Hematopoietic multipotent progenitor cell treated with erythropoietin and hydrocortisone succinate and interleukin-3 and kit ligand, for 4 days (in vitro differentiated cells): ENCODE measurements around the gene FRYL.
"Not testable (repeated sequence)": the region's sequence is repeated elsewhere in the genome, so short reads cannot be mapped to it uniquely, and the experiment has no call there.

ENCODE experiments used
- DNase-seq: peaks from one replicate; pipeline ENCODE4 v3.0.0-alpha.2; 2015

Gene FRYL

GRCh38 chr4:48742412-48742811 lies 37.7 kb downstream of the FRYL start:
- no peak for DNase-seq

GRCh38 chr4:48739560-48740019 lies 40.5 kb downstream of the FRYL start:
- DNase-seq, result peak; percentile 82

- DNase-seq, result no peak
Measured at GRCh38 chr4:48738856-48739255, 41.2 kb downstream of the FRYL start.

DNA sequence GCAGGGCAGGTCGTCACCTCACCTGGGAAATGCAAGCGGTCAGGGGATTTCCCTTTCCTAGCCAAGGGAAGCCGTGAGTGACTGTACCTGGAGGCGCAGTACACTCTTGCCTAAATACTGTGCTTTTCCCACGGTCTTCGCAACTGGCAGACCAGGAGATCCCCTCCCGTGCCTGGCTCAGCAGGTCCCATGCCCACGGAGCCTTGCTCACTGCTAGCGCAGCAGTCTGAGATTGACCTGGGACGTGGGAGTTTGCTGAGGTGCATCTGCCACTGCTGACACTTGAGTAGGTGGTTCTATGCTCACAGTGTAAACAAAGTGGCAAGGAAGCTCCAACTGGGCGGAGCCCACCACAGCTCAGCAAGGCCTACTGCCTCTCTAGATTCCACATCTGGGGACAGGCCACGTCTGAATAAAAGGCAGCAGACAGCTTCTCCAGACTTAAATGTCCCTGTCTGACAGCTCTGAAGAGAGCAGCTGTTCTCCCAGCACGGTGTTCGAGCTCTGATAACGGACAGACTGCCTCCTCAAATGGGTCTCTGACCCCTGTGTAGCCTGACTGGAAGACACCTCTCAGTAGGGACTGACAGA lies 51.1 kb downstream of the FRYL start:
- DNase-seq, result peak; percentile 61

- peak; percentile 22 for DNase-seq
Measured at GRCh38 chr4:48727666-48728459, 52.2 kb downstream of the FRYL start.

DNA sequence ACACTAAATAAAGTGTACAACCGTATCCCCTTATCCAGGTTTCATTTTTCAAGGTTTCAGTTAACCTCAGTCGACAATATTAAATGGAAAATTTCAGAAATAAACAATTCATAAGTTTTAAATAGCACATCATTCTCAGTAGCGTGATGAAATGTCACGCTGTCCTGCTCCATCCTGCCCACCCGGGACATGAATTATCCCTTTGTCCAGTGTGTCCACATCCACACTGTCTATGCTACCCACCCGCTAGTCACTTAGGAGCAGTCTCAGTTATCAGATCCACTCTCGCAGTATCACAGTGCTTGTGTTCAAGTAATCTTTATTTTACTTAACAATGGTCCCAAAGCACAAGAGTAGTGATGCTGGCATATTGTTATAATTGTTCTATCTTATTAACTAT lies 54.7 kb downstream of the FRYL start:
- DNase-seq, result no peak

DNA sequence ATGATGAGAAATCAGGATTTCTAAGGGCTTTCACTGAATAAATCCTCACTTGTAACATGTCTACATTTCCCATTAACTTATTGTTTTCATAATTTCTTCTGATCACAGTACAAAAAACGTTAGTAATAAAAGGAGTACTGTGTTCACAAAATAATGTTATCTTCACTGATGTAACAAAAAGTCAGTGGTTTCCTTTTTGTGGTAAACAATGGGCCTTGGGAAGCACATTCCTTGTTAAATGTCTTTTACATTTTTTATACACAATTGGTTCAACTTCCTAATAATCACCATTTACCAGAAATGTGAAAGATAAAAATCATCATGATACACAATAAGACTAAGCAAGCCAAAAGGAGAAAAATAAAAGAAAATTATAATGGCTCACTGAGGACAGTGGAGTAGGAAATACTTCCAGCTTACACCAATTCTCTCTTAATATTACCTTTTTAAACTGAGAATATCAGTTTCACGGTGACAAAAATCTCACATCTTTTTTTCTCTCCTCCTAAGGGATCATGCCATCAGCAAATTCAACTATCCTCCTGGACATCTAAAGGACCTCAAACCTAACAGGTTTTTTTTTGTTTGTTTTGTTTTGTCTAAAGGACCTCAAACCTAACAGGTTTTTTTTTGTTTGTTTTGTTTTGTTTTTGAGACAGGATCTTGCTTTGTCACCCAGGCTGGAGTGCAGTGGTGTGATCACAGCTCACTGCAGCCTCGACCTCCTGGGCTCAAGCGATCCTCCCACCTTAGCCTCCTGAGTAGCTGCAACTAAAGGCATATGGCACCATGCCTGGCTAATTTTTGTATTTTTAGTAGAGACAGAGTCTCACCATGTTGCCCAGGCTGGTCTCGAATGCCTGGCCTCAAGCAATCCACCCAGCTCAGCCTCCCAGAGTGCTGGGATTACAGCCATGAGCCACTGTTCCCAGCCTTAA lies 57.3 kb downstream of the FRYL start:
- peak; percentile 28 for DNase-seq

DNA sequence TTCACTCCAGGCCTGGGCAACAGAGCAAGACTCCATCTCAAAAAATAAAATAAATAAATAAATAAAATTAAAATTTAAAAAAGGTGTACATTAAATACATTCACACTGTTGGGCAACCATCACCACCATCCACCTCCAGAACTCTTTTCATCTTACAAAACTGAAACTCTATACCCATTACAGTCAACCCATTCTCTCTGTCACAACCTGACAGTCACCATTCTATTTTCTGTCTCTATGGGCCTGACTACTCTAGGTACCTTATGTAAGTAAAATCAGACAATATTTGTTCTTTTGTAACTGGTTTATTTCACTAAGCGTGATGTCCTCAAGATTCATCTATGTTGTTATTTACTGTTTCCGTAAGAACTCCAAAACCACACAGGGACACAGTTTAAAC lies 59.6 kb downstream of the FRYL start:
- no peak for DNase-seq

- no peak for DNase-seq
Measured at GRCh38 chr4:48718818-48719465, 61.1 kb downstream of the FRYL start.

GRCh38 chr4:48716285-48716684 lies 63.8 kb downstream of the FRYL start:
- not testable (repeated sequence) for DNase-seq

GRCh38 chr4:48710446-48711209 lies 69.5 kb downstream of the FRYL start:
- DNase-seq, result no peak

GRCh38 chr4:48709901-48710300 lies 70.2 kb downstream of the FRYL start:
- DNase-seq, result no peak

- no peak for DNase-seq
Measured at GRCh38 chr4:48708610-48709009, 71.5 kb downstream of the FRYL start.

- no peak for DNase-seq
Measured at GRCh38 chr4:48706736-48707135, 73.3 kb downstream of the FRYL start.

GRCh38 chr4:48705609-48706008 lies 74.5 kb downstream of the FRYL start:
- no peak for DNase-seq

GRCh38 chr4:48704091-48704802 lies 75.8 kb downstream of the FRYL start:
- DNase-seq, result no peak

DNA sequence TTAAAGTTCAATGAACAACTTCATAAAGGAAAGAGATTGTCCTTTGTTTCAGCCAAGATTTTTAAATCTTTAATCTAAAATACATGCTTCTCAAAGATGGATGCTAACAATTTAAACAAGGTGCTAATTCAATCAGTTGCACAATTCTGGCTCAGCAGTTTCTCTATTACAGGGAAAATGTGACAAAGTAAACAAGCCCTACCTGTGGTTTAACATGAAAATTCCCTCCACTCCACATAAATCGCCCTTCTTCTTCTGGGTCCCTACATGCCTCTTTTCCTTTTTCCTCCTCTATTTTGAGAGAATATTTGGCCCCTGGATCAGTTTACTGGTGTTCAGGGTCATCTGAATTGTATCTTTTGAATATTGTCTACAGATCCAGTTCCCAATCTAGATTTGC lies 80.6 kb downstream of the FRYL start:
- DNase-seq, result no peak

DNA sequence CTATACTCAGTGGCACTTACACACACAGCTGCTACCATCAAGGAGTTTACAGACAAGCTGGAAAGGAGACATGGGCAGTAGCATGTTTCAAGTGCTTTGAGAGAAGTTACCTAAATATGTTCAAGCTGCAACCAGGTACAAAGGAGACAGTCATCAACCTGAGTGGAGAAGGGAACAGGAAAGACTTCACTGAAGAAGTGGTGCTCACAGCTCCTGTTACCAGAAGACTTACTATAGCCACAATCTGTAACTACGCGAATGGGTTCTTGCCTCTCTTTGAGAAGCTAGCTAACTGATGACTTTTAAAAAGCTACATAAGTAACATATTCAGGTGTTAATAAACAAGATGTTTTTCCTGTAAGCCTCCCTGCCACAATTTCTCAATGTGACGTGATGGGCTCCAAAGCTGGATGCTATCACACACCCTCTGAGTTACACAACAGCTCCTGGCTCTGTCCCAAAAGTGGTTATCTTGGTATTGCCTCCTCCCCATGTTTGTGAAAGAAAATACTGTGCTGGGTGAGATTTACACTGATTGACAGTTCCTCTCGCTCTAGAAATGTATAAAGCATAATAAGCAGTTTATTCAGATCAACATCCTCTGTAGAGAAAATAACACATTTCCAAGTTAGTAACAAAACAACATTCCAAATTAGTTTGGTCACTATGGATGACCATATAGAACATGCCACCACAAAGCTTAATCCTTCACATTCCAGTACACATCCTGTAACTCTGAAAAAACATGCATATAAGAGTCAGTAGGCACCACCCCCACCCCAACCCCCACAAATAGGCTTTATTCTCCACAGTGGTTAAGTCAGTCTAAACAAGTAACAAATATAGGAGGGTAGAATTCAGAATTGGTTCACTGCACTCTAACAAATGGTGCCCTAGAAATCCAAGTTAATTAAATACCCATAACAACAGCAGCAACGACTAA lies 81.8 kb downstream of the FRYL start:
- peak; percentile 92 for DNase-seq

- DNase-seq, result not testable (repeated sequence)
Measured at GRCh38 chr4:48697516-48697915, 82.6 kb downstream of the FRYL start.

DNA sequence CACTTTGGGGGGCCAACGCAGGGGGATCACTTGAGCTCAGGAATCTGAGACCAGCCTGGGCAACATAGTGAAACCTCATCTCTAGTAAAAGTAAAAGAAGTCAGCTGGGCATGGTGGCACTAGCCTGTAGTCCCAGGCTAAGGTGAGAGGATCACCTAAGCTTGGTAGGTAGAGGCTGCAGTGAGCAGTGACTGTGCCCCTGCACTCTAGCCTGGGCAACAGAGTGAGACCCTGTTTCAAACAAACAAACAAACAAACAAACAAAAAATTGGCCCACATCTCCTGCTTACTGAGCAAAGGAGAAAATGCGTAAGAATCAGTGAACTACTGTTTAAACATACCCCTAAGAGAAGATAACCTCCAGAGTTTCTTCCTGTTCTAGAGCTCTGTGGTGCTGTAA lies 85.3 kb downstream of the FRYL start:
- DNase-seq, result no peak
